Keratinocyte (primary cell): ENCODE results near the gene CREB3L2. TPM values are rescaled to one million over a fixed set of nuclear protein-coding genes. Genes with fewer than 3 reads are reported as not detected.

Source experiments
- DNase-seq: peaks from one replicate; pipeline ENCODE4 v3.0.0-alpha.2; 2011; ENCODE audit warnings: low read depth, missing footprints, low spot score
- FAIRE-seq: peaks from 2 replicates; lab custom pipeline; 2011; peaks lifted over from hg19 to GRCh38; lab: Jason Lieb, UNC
- H2AFZ ChIP-seq: 2 replicates; pipeline ENCODE4 v1.6.0; 2012; ENCODE audit warnings: low read length, control low read depth, inconsistent platforms; ENCODE audit not compliant: control insufficient read depth
- H3K27ac ChIP-seq: 2 replicates; pipeline ENCODE4 v1.5.1; 2011; ENCODE audit warnings: low read length; ENCODE audit not compliant: control insufficient read depth, insufficient read depth
- H3K27me3 ChIP-seq: 3 replicates; pipeline ENCODE4 v1.6.0; 2011; ENCODE audit warnings: low read length; ENCODE audit not compliant: control insufficient read depth, insufficient read depth; ENCODE audit errors: extremely low read depth
- H3K36me3 ChIP-seq, 2 experiments: 2 replicates in 1 of 2; 3 replicates in 1 of 2; pipeline ENCODE4 v1.5.1; 2011; ENCODE audit warnings: low read length in 2 of 2, mild to moderate bottlenecking in 1 of 2; ENCODE audit not compliant: control insufficient read depth in 2 of 2, insufficient read depth in 2 of 2; ENCODE audit errors: extremely low read depth in 1 of 2
- H3K4me1 ChIP-seq: 3 replicates; pipeline ENCODE4 v1.5.1; 2011; ENCODE audit warnings: low read length; ENCODE audit not compliant: control insufficient read depth, insufficient read depth; ENCODE audit errors: extremely low read depth
- H3K4me2 ChIP-seq: 3 replicates; pipeline ENCODE4 v1.6.0; 2011; ENCODE audit warnings: low read depth, low read length; ENCODE audit not compliant: control insufficient read depth, insufficient read depth; ENCODE audit errors: extremely low read depth
- H3K4me3 ChIP-seq, 3 experiments: fragments of 200-600 bp in 1 of 3; sonication (generic) in 1 of 3; 2 replicates in 2 of 3; 3 replicates in 1 of 3; pipeline ENCODE4 v1.5.1; 2011 to 2016; ENCODE audit warnings: low read length in 3 of 3, mild to moderate bottlenecking in 3 of 3, control low read depth in 2 of 3, inconsistent platforms in 1 of 3, low read depth in 1 of 3, mixed read lengths in 1 of 3, mixed run types in 1 of 3, moderate library complexity in 1 of 3; ENCODE audit not compliant: control insufficient read depth in 2 of 3, insufficient read depth in 2 of 3; ENCODE audit errors: extremely low read depth in 1 of 3
- H3K79me2 ChIP-seq: 2 replicates; pipeline ENCODE4 v1.6.0; 2012; ENCODE audit warnings: low read length; ENCODE audit not compliant: control insufficient read depth, insufficient read depth
- H3K9ac ChIP-seq: 3 replicates; pipeline ENCODE4 v1.6.0; 2011; ENCODE audit warnings: low read length; ENCODE audit not compliant: control insufficient read depth, insufficient read depth; ENCODE audit errors: extremely low read depth
- H3K9me1 ChIP-seq: 3 replicates; pipeline ENCODE4 v1.6.0; 2011; ENCODE audit warnings: low read length; ENCODE audit not compliant: control insufficient read depth, insufficient read depth; ENCODE audit errors: extremely low read depth
- H3K9me3 ChIP-seq: 2 replicates; pipeline ENCODE4 v1.5.1; 2012; ENCODE audit warnings: low read depth, low read length; ENCODE audit not compliant: control insufficient read depth
- H4K20me1 ChIP-seq: 3 replicates; pipeline ENCODE4 v1.6.0; 2011; ENCODE audit warnings: low read length; ENCODE audit not compliant: control insufficient read depth, insufficient read depth; ENCODE audit errors: extremely low read depth
- EZH2 ChIP-seq: IDR thresholded peaks from one replicate; pipeline ENCODE4 v1.6.1; 2012; ENCODE audit warnings: inconsistent platforms, mild to moderate bottlenecking, low read length, moderate library complexity
- dilution Hi-C: fragments of 300-500 bp; cut with MboI; formaldehyde crosslinking; loops from one replicate; pipeline ENCODE4 v1.7.0; 2020; ENCODE audit warnings: low sequenced_read_pairs; ENCODE audit not compliant: extremely low pct_ligation_motif_present
- polyA plus RNA-seq, 5 experiments: library from polyadenylated mRNA; depleted of rRNA in 3 of 5; stranded (reverse) in 3 of 5; stranded (forward) in 1 of 5; unstranded in 1 of 5; fragments of >200 nt; gene quantifications; 1 replicate in 1 of 5; 2 replicates in 3 of 5; 3 replicates in 1 of 5; pipeline versions ENCODE4 v1.2.1 to v1.2.3, GENCODE V29; 2011 to 2012; ENCODE audit warnings: missing spikeins in 2 of 5, low read depth in 1 of 5, low replicate concordance in 1 of 5
- TF ChIP-seq, protein P1 (sequence below), 3 experiments: IDR thresholded peaks in 1 of 3; conservative IDR thresholded peaks in 1 of 3; optimal IDR thresholded peaks in 1 of 3; 2 replicates in 2 of 3; 3 replicates in 1 of 3; pipeline versions ENCODE3 to v1.5.1; 2011; ENCODE audit warnings: low read length in 3 of 3, mild to moderate bottlenecking in 3 of 3, moderate library complexity in 2 of 3, control low read depth in 1 of 3, inconsistent platforms in 1 of 3; ENCODE audit not compliant: insufficient read depth in 2 of 3; ENCODE audit errors: extremely low read depth in 1 of 3

CREB3L2 gene
- polyA plus RNA-seq, 1 donor (not counting 4 experiments of a cell fraction or from before 2014, with no cell fraction given): 12.8 TPM

DNA sequence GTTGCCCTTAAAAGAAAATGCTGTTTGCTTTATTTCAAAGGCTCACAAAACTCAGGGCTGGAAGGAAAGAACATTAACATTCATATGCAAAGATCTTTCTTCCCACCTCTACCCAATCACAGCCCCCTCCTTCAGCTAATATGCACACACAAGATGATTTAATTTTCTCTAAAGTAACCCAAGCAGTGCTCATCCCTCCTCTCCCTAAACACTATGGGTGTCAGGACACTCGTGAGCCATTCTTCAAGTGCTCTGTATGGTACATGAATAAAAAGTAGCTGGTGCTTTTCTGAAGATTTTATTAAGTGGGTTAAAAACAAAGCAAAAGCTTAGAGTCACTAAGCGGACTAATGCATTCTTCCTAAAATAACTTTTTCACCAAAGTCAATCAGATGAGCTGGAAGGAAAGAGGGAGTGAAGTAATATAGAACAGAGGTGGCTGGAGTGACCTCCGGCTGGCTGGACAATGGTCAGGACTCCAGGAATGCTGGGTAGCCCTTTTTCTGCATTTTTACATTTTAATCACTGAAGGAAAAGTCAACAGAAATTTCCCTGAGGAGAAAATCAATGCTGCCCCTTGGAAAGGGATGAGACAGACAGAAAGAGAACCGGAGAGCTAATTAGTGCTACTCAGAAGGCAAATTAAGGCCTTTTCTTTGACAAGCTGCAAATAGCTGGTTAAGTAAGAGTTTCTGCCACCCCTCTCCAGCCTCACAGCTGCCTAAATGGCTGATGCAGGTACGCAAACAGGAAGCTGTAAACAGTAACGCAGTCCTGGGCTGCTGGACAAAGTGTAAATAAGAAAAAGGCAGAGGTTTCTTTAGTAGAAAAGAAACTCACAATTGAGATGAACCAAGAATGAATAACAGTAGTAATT is 161.7 kb downstream of the CREB3L2 start:
- Histone ChIP-seq H2AFZ (no peak overlapping the region), H3K9me1 (no peaks in the 10 kb centered on the region), H3K9me3 (no peaks in the 10 kb centered on the region), H3K9ac (no peak overlapping the region), H4K20me1 (no peaks in the 10 kb centered on the region), H3K79me2 (no peaks in the 10 kb centered on the region), H3K4me3 (no peak overlapping the region), H3K36me3 (no peaks in the 10 kb centered on the region), H3K4me1 (no peaks in the 10 kb centered on the region), H3K27me3 (peaks cover 14% of the 10 kb centered on the region), H3K27ac (no peak overlapping the region), H3K4me2 (no peak overlapping the region)
- no peak for DNase-seq
- dilution Hi-C loops: no loop called here
- no peak for TF ChIP-seq EZH2
- TF ChIP-seq, protein P1, sequence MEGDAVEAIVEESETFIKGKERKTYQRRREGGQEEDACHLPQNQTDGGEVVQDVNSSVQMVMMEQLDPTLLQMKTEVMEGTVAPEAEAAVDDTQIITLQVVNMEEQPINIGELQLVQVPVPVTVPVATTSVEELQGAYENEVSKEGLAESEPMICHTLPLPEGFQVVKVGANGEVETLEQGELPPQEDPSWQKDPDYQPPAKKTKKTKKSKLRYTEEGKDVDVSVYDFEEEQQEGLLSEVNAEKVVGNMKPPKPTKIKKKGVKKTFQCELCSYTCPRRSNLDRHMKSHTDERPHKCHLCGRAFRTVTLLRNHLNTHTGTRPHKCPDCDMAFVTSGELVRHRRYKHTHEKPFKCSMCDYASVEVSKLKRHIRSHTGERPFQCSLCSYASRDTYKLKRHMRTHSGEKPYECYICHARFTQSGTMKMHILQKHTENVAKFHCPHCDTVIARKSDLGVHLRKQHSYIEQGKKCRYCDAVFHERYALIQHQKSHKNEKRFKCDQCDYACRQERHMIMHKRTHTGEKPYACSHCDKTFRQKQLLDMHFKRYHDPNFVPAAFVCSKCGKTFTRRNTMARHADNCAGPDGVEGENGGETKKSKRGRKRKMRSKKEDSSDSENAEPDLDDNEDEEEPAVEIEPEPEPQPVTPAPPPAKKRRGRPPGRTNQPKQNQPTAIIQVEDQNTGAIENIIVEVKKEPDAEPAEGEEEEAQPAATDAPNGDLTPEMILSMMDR (optimal IDR thresholded peaks at IDR 0.05 in 1 of 3, IDR thresholded peaks at IDR 0.05 in 1 of 3, conservative IDR thresholded peaks at IDR 0.05 in 1 of 3; ENCODE audit: extremely low read depth in 1 of 3, insufficient read depth in 2 of 3, low read length in 3 of 3): no peak
- FAIRE-seq: no peak

DNA sequence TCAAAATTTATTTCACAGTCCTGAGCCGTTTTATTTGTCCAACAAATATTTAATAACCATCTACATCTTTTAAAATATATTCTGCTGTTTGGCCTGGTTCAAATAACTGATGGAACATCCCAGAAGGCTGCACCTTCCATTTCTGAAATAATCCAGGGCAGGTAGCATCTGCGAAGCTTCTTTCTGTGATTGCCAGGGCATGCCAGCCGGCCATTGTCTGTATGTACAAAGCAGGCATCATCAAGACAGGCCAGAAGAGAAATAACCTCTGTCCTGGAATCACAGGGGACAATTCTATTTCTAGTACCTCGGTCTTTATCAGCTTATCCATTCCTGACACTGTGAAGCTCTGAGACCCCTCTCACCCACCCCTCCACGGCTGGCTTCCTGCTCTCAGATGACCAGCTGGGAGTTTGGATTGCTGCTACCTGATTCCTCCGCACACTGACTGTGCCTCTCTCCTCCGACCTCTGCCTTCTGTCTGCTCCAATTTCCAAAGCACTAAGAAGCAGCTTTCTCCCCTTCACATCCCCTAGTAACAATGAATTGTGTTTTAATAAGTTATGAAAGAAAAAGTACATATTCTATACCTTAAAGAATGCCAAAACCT is 163.1 kb downstream of the CREB3L2 start:
- TF ChIP-seq, protein P1 (optimal IDR thresholded peaks at IDR 0.05 in 1 of 3, IDR thresholded peaks at IDR 0.05 in 1 of 3, conservative IDR thresholded peaks at IDR 0.05 in 1 of 3; ENCODE audit: extremely low read depth in 1 of 3, insufficient read depth in 2 of 3, low read length in 3 of 3): no peak
- no peak for TF ChIP-seq EZH2
- H3K4me2 ChIP-seq: no peak overlapping the region
- dilution Hi-C loops: no loop called here
- peaks cover 3% of the 10 kb centered on the region for H3K27me3 ChIP-seq
- no peaks in the 10 kb centered on the region for H3K4me1 ChIP-seq
- no peaks in the 10 kb centered on the region for H4K20me1 ChIP-seq
- no peaks in the 10 kb centered on the region for H3K36me3 ChIP-seq
- FAIRE-seq: no peak
- H3K27ac ChIP-seq: no peak overlapping the region
- no peaks in the 10 kb centered on the region for H3K79me2 ChIP-seq
- H3K9me1 ChIP-seq: no peaks in the 10 kb centered on the region
- H3K9ac ChIP-seq: no peak overlapping the region
- DNase-seq: no peak
- H2AFZ ChIP-seq: no peak overlapping the region
- H3K9me3 ChIP-seq: no peaks in the 10 kb centered on the region
- no peak overlapping the region for H3K4me3 ChIP-seq
